HG02885 (cell line): ENCODE measurements around the gene MCEE.
A peak's percentile ranks its signal among the peaks of the same experiment; 100 is the strongest.
"Not testable (repeated sequence)": the region's sequence is repeated elsewhere in the genome, so short reads cannot be mapped to it uniquely, and the experiment has no call there.

Source experiments
- ATAC-seq: cut with Tn5 transposase; IDR thresholded peaks from one replicate; pipeline ENCODE4 v1.9.1; 2021; ENCODE audit warnings: mild to moderate bottlenecking; ENCODE audit not compliant: unreplicated experiment, poor library complexity

MCEE gene

GRCh38 chr2:71083752-71084312, 46.2 kb downstream of the MCEE start:
- not testable (repeated sequence) for ATAC-seq

- ATAC-seq: not testable (repeated sequence)
Measured at GRCh38 chr2:71083297-71083696, 46.7 kb downstream of the MCEE start.

- ATAC-seq: no peak
Measured at GRCh38 chr2:71082402-71083252, 47.4 kb downstream of the MCEE start.

DNA sequence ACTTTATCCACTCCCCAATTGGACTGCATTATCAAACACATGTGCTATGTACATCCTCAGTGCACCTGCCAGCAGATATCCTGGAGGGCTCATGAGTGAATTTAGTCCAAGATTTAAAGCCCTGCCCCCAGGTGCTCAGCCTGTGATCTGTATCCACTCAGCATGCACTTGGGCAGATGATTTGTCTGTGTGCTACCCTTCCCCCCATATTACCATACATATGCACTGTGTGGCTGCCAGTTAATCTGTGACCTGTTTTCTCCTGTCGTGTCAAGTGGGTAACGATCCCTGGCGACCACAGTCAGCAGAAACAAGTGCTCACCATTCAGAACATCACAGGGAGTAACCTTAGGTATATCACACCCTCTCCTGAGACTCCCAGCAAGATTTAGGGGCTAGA, 51.4 kb downstream of the MCEE start:
- no peak for ATAC-seq

DNA sequence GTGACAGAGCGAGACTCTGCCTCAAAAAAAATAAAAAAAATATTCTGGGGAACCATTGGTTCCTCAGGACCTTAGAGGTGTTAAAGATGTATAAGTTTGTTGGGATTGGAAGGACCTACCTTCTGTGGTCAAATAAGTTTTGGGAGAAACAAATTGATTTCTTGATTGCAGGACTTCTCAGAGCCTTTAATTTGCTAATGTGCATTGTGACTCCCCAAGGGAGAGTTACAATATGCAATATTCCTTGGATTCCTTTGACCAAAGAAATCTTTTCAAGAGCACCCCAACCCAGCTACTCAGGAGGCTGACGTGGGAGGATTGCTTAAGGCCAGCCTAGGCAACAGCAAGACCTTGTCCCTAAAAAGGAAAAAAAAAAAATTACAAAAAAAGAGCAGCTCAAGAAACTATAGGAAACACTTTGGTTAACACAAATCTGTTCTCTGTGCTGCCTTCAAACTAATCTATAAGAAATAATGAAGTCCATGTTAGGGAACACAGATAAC, 55.1 kb downstream of the MCEE start:
- no peak for ATAC-seq

GRCh38 chr2:71073475-71073874, 56.6 kb downstream of the MCEE start:
- no peak for ATAC-seq

DNA sequence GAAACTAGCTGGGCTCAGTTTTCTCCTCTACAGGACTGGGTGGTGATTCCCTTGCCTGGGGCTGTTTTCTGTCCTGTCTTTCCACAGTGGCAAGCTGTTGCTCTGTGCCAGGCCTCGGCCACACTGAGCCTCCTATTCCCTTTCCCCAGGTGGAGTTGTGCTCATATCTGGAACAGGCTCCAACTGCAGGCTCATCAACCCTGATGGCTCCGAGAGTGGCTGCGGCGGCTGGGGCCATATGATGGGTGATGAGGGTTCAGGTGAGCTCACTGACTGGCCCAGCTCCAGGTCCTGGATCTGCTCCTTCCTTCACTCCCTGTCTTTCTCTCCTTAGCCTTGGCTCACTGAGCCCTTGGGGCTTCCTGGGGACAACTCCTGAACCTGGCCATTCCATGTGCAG, 57.5 kb downstream of the MCEE start:
- ATAC-seq: no peak

GRCh38 chr2:71071681-71072398, 58.2 kb downstream of the MCEE start:
- ATAC-seq: peak; percentile 36

- no peak for ATAC-seq
Measured at GRCh38 chr2:71070294-71071093, 59.5 kb downstream of the MCEE start.

GRCh38 chr2:71069376-71069775, 60.7 kb downstream of the MCEE start:
- ATAC-seq: no peak

DNA sequence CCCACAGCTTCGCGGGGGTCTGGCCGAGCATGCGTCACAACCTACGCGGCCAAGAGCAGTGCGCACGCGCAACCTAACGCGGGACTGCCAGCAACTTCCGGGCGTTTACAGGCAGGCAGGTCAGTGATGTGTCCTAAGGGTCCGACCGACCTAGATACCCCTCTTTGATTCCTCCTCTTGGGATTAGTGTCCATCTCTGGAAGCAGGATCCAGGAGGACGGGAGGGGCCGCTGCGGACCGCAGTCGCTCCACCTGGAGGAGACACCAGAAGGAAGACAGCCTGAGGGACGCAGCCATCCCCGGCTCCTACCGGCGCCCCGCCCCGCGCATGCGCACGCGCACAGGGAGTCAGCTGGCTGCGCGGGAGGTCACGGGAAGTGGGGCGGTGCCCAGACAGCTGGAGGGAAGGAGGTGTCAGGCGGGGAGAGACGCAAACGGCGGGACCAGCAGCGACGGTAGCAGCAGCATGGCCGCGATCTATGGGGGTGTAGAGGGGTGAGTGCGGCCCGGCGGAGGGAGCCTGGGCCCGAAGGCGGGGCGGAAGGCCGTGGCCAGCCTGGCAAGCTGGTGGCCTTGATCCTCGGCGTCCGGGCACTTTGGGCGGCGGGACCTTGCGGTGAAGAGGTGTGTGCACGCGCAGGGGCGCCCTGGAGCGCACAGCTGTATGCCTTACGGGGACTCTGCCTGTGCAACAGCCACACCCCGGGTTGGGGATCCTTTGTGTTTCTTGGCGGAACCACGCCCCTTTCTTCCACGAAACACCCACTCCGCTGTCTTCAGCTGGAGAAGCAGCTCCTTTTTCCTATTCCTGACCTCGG, 61.6 kb downstream of the MCEE start, which contains the start of gene NAGK:
TSS of gene NAGK (plus strand) at position 431 of the 818 bp plus-strand sequence. CDS start at position 467, 36 bp downstream.
- peak; percentile 62 for ATAC-seq

DNA sequence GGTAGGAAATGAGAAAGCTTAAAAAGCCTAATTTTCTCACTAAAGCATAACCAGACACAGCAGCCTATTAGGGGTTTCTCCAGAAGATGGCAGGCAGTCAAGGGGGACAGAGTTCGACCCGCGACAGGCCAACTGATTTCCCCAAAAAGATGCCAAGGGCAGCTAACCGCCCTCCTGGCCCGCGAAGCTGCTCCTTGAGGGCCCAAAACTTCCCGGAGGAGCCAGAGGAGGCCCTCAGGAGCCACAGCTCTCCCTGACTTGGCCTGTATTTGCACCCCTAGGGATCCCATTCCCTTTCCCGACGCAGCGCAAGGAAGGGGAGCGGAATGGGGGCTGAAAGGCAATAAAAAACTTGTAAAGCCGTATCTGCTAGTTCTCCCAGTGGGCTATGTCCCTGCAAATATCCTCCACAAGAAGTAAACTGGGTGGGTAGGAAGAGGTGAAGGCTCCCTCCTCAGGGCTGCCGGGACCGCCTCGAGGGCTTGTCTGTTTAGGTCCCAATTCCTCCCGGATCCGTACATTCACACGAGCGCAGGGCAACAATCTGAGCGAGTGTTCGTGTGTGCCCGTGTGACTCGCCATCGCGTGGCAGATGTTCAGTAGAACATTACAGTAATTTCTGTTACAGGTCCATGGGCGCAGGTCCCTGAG, 62.3 kb downstream of the MCEE start:
- peak; percentile 0 for ATAC-seq

DNA sequence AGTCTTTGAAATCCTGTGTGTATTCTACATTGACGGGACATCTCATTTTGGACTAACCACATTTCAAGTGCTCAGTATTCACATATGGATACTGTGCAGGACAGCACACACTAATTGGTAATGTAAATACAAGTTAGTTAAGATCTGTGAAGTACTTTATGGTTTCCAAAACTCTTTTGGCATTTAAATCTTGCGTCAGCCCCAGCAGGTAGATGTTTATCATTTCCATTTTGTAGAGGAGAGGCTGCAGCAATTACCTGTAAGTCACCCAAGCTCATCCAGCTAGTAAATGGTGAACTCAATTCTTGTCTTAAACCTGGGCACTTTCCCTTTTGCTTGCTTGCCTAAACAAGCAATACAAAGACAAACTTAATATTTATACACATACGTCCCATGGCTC, 63.2 kb downstream of the MCEE start:
- no peak for ATAC-seq

GRCh38 chr2:71064754-71065621, 65.0 kb downstream of the MCEE start:
- ATAC-seq: peak; percentile 34

GRCh38 chr2:71064110-71064611, 65.9 kb downstream of the MCEE start:
- no peak for ATAC-seq

DNA sequence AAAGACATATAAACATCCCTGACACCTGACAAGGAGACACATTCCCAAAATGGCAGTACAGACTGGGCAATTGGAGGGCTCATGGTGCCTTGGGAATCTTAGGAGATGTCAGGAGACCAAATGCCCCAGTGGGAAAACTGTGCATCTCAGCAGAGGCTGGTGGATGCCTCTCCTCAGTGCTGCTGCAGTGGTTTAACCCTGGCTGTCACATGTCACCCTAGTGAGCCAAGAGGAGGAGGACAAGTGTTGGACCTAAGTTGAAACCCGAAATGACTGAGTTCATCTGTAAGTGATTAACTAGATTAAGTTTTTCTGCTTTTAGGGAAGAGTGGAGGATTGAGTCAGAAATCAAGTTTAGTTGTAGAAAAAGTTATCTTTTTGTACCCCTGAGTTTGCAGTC, 66.8 kb downstream of the MCEE start:
- no peak for ATAC-seq

- ATAC-seq: no peak
Measured at GRCh38 chr2:71060871-71061270, 69.2 kb downstream of the MCEE start.

DNA sequence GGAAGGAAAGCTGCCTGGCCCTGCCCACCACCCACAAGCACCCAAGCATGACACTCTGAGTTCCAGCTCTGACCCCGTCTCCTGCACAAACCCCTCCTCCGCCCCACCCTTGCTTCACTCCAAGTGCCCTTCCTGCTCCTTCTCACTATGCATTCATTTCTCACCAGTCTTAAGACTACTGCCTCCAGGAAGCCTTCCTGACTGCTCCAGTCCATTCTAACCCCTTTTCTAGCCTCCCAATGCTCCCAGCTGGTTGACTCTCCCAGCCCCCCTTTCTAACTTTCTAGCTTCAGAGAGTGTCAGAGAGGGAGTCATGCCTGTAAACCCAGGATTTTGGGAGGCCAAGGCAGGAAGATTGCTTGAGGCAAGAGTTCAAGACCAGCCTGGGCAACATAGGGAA, 69.8 kb downstream of the MCEE start:
- no peak for ATAC-seq
